K562 (cell line): ENCODE results near the gene PCF11. TPM values are rescaled to one million over a fixed set of nuclear protein-coding genes. Genes with fewer than 3 reads are reported as not detected.

Source experiments
- ATAC-seq: fragments of 200-7000 bp; cut with Tn5 transposase; 3 replicates; pipeline ENCODE4 v1.9.1; 2020; ENCODE audit warnings: moderate library complexity
- BruUV-seq: library from RNA; stranded (reverse); fragments of 400-500 nt; replicated peaks from 2 replicates; lab custom pipeline; 2021; lab: Mats Ljungman, UMichigan
- CTCF ChIA-PET: fragments of 300-600 bp; formaldehyde crosslinking; extraction: SDS; loops from one replicate; lab custom pipeline; 2021; ENCODE audit warnings: low intra/inter-chr PET ratio; lab: Yijun Ruan, JAX
- POLR2A ChIA-PET: fragments of 300-600, 350-650 bp; sonication (Branson Sonifier 250); formaldehyde crosslinking; extraction: SDS; loops from one replicate; lab custom pipeline; 2021; ENCODE audit warnings: antibody characterized with exemption, inconsistent platforms; lab: Yijun Ruan, JAX
- DNase-seq, 4 experiments: peaks; one replicate each; pipeline versions ENCODE4 v3.0.0 to v3.0.0-alpha.2; 2011 to 2018; ENCODE audit warnings: low spot score in 3 of 4, mixed read lengths in 3 of 4; ENCODE audit errors: extremely low read depth in 1 of 4
- FAIRE-seq: peaks from 2 replicates; lab custom pipeline; 2011; peaks lifted over from hg19 to GRCh38; lab: Jason Lieb, UNC
- H2AFZ ChIP-seq: 2 replicates; pipeline ENCODE4 v1.6.0; 2011; ENCODE audit warnings: low read depth, low read length, control low read depth, inconsistent platforms
- H3K27ac ChIP-seq: fragments of 200-600 bp; 3 replicates; pipeline ENCODE4 v1.8.0; 2011; ENCODE audit warnings: low read depth, mild to moderate bottlenecking, control low read depth, inconsistent platforms, low read length, moderate library complexity, mixed read lengths; ENCODE audit errors: extremely low read depth
- H3K27me3 ChIP-seq, 2 experiments: fragments of 300-600 bp in 1 of 2; 2 replicates in 1 of 2; 3 replicates in 1 of 2; pipeline versions ENCODE4 v1.6.0 to v1.8.0; 2011; ENCODE audit warnings: inconsistent platforms in 2 of 2, low read length in 2 of 2, mild to moderate bottlenecking in 1 of 2, mixed read lengths in 1 of 2, moderate library complexity in 1 of 2; ENCODE audit not compliant: control insufficient read depth in 2 of 2, insufficient read depth in 2 of 2
- H3K36me3 ChIP-seq: fragments of 300-600 bp; 3 replicates; pipeline ENCODE4 v1.8.0; 2011; ENCODE audit warnings: mild to moderate bottlenecking, low read length, inconsistent platforms; ENCODE audit not compliant: control insufficient read depth, insufficient read depth
- H3K4me1 ChIP-seq, 2 experiments: fragments of 200-600 bp in 1 of 2; replicated peaks in 1 of 2; 2 replicates in 1 of 2; 3 replicates in 1 of 2; pipeline versions ENCODE4 v1.5.1 to v1.8.0; 2011; ENCODE audit warnings: inconsistent platforms in 2 of 2, low read length in 2 of 2, mild to moderate bottlenecking in 1 of 2, mixed read lengths in 1 of 2, moderate library complexity in 1 of 2; ENCODE audit not compliant: control insufficient read depth in 2 of 2, insufficient read depth in 2 of 2
- H3K4me2 ChIP-seq: 2 replicates; pipeline ENCODE4 v1.6.1; 2011; ENCODE audit warnings: low read length, control low read depth, inconsistent platforms, mixed read lengths; ENCODE audit not compliant: insufficient read depth
- H3K4me3 ChIP-seq: fragments of 200-600 bp; sonication (generic), shearing (Covaris generic); 2 replicates; pipeline ENCODE4 v1.5.1; 2016; ENCODE audit warnings: control low read depth, inconsistent platforms
- H3K79me2 ChIP-seq: fragments of 200-600 bp; 3 replicates; pipeline ENCODE4 v1.8.0; 2011; ENCODE audit warnings: low read length, inconsistent platforms; ENCODE audit not compliant: control insufficient read depth, insufficient read depth
- H3K9ac ChIP-seq, 2 experiments: 2 replicates each; pipeline versions ENCODE4 v1.6.0 to v1.6.1; 2011; ENCODE audit warnings: low read depth in 2 of 2, low read length in 2 of 2, control low read depth in 1 of 2, inconsistent platforms in 1 of 2, mild to moderate bottlenecking in 1 of 2, mixed read lengths in 1 of 2; ENCODE audit not compliant: insufficient read depth in 1 of 2
- H3K9me1 ChIP-seq: one replicate; pipeline ENCODE4 v1.6.0; 2011; ENCODE audit warnings: inconsistent platforms, mild to moderate bottlenecking, low read length, moderate library complexity; ENCODE audit not compliant: control insufficient read depth, insufficient read depth
- H3K9me3 ChIP-seq: replicated peaks from 2 replicates; pipeline ENCODE4 v1.5.1; 2011; ENCODE audit warnings: low read depth, low read length, inconsistent platforms; ENCODE audit not compliant: control insufficient read depth, insufficient read depth
- H4K20me1 ChIP-seq: replicated peaks from 2 replicates; pipeline ENCODE4 v1.6.1; 2011; ENCODE audit warnings: low read length, inconsistent platforms, mixed read lengths; ENCODE audit not compliant: control insufficient read depth, insufficient read depth
- ARID1B ChIP-seq: fragments of 450-650 bp; IDR thresholded peaks from 2 replicates; pipeline ENCODE4 v1.6.1; 2016; ENCODE audit warnings: antibody characterized with exemption, mild to moderate bottlenecking, inconsistent platforms
- DACH1 ChIP-seq: fragments of 450-650 bp; IDR thresholded peaks from 2 replicates; pipeline ENCODE4 v1.6.1; 2018; ENCODE audit not compliant: partially characterized antibody
- ID3 ChIP-seq, 2 experiments: fragments of 250-450 bp in 1 of 2; fragments of 450-650 bp in 1 of 2; sonication (Bioruptor Pico) in 1 of 2; IDR thresholded peaks; 2 replicates each; pipeline versions ENCODE4 v1.6.1 to v1.8.0; 2016 to 2021; ENCODE audit warnings: mild to moderate bottlenecking in 2 of 2, moderate library complexity in 2 of 2, missing compliant biosample characterization in 1 of 2, missing genetic modification characterization in 1 of 2
- KLF13 ChIP-seq: fragments of 450-650 bp; IDR thresholded peaks from 2 replicates; pipeline ENCODE4 v1.6.1; 2016; ENCODE audit warnings: missing genetic modification characterization, low read depth, mild to moderate bottlenecking, missing compliant biosample characterization, moderate library complexity, borderline replicate concordance
- MTA1 ChIP-seq: fragments of 450-650 bp; IDR thresholded peaks from 2 replicates; pipeline ENCODE4 v1.6.1; 2017; ENCODE audit warnings: borderline replicate concordance
- NEUROD1 ChIP-seq: fragments of 150-350 bp; IDR thresholded peaks from 2 replicates; pipeline ENCODE4 v1.6.1; 2014; ENCODE audit warnings: borderline replicate concordance, low read length, low read depth; ENCODE audit not compliant: partially characterized antibody
- OTX1 ChIP-seq: fragments of 450-650 bp; formaldehyde crosslinking; IDR thresholded peaks from 2 replicates; pipeline ENCODE4 v1.4.0; 2022; ENCODE audit warnings: mild to moderate bottlenecking
- SETDB1 ChIP-seq: IDR thresholded peaks from one replicate; pipeline ENCODE4 v1.6.1; 2012; ENCODE audit warnings: low read length, control low read depth, inconsistent platforms
- SMARCA4 ChIP-seq: fragments of 450-650 bp; IDR thresholded peaks from 2 replicates; pipeline ENCODE4 v1.6.1; 2016
- SMARCB1 ChIP-seq: IDR thresholded peaks from 2 replicates; pipeline ENCODE4 v1.6.1; 2011; ENCODE audit warnings: improper control_type of control experiment, low read depth; ENCODE audit not compliant: insufficient read length
- TRIM25 ChIP-seq: fragments of 450-650 bp; IDR thresholded peaks from 2 replicates; pipeline ENCODE4 v1.7.0; 2016; ENCODE audit warnings: borderline replicate concordance
- XRCC5 ChIP-seq: fragments of 200-400 bp; formaldehyde crosslinking; IDR thresholded peaks from 2 replicates; pipeline ENCODE4 v1.6.1; 2017; ENCODE audit warnings: low read depth, mild to moderate bottlenecking, low read length
- ZNF143 ChIP-seq: sonication (generic); formaldehyde crosslinking; IDR thresholded peaks from 2 replicates; pipeline ENCODE4 v1.9.0; 2022; ENCODE audit warnings: mild to moderate bottlenecking, missing genetic modification reagents
- WGBS: fragments of 100-300 bp; shearing (Covaris generic); methylation state at CpG from one replicate; pipeline ENCODE4 v1.1.6; 2016; ENCODE audit warnings: low coverage, mixed read lengths; ENCODE audit not compliant: insufficient coverage; ENCODE audit errors: missing lambda C conversion rate; 5-methylcytosine and 5-hydroxymethylcytosine counted together
- in situ Hi-C: fragments of 300-500 bp; cut with MboI; formaldehyde crosslinking; loops from 4 replicates; pipeline ENCODE4 v1.15.0; 2018; ENCODE audit warnings: inconsistent platforms, mixed read lengths
- intact Hi-C: fragments of 100-400 bp; cut with micrococcal nuclease; formaldehyde crosslinking; loops from 2 replicates; pipeline ENCODE4 v1.14.2; 2022
- polyA plus RNA-seq, 8 experiments: library from polyadenylated mRNA; depleted of rRNA in 4 of 8; stranded (reverse) in 5 of 8; unstranded in 3 of 8; fragments of >200 nt; fragmentation: Nextera tagmentation in 2 of 8; fragmentation: Illumina TruSeq in 1 of 8; extraction: Ambion mirVana in 2 of 8; extraction: Trizol in 1 of 8; gene quantifications; 2 replicates each; pipeline versions ENCODE4 v1.2.1 to v1.2.3, GENCODE V29; 2011 to 2014; ENCODE audit warnings: inconsistent platforms in 1 of 8, missing spikeins in 1 of 8
- total RNA-seq, 7 experiments: library from RNA; depleted of rRNA in 6 of 7; stranded (reverse); fragments of >200 nt in 6 of 7; fragmentation: Illumina TruSeq in 2 of 7; extraction: Trizol in 2 of 7; gene quantifications; 2 replicates each; pipeline versions ENCODE4 v1.2.1 to v1.2.3, GENCODE V29; 2011 to 2021; ENCODE audit warnings: low replicate concordance in 1 of 7
- TF ChIP-seq, protein P1 (sequence below): sonication (generic); formaldehyde crosslinking; IDR thresholded peaks from 2 replicates; pipeline ENCODE4 v1.8.0; 2022; ENCODE audit warnings: mild to moderate bottlenecking, missing genetic modification reagents

The PCF11 gene
- total and polyA plus RNA-seq, 9 of the 15 experiments (the other 6 are each of a cell fraction or from before 2014, with no cell fraction given): 9.3 to 91.6 (median 54.4) TPM

DNA sequence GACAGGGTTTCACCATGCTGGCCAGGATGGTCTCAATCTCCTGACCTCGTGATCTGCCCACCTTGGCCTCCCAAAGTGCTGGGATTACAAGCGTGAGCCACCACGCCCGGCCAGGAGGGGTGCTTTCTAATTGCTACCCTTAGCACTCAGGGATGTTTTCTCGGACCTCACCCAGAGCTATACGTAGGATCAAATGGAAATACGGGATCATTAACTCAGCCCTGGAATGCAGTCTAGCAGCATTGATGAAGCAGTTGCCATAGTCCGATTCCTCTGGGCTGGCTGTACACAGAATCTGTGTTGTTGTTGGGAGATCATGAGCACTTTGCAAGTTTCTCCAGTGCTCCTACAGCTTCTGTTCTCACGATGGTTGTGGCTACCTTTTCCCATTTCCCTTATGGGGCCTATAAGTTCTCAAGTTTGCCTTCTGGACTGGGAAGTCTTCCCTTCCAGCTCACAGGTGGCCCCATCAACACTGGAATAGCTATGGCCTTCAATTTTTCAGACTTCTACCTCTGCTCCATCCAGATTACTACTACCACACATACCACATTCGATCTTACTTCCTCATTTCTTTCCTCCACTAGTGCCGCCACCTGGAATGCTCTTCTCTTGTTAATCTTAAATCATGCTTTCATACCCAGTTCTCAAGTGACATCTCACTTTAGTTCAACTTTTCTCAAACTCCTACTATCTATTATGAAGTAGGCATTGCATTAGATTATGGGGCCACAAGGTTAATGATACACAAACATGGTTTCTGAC lies 16.1 kb upstream of the PCF11 start:
- Histone ChIP-seq H3K27ac (peak overlapping the region; percentile 37; the same call in 1 of the 3 replicates), H3K36me3 (no peaks in the 10 kb centered on the region), H3K9ac (no peak overlapping the region), H3K4me1 (peaks cover 3% of the 10 kb centered on the region in 2 experiments; a peak in 3 of 5 replicates), H3K9me3 (no peaks in the 10 kb centered on the region), H3K9me1 (no peaks in the 10 kb centered on the region), H3K79me2 (no peaks in the 10 kb centered on the region), H3K4me3 (no peak overlapping the region), H2AFZ (peak overlapping the region; percentile 90), H3K4me2 (0 out of 2 replicates have a peak overlapping the region, but pooled peaks have one; percentile 36), H4K20me1 (no peaks in the 10 kb centered on the region), H3K27me3 (no peaks in the 10 kb centered on the region)
- ATAC-seq: peak; percentile 73
- intact Hi-C loops: loop anchor here (2.0 kb wide), 1 partner anchor 16 kb away; the partner anchor contains the start of gene PCF11
- no peak for DNase-seq
- ChIA-PET POLR2A (interaction anchor here (0.6 to 1.8 kb wide), 5 partner anchors 11 to 235 kb away, joined by 3 to 7 read pairs (median 4); no protein-coding TSS in a partner anchor), CTCF (no interaction called here)
- in situ Hi-C loops: no loop called here
- 61% methylated on average over 10 of the region's 11 CpGs for WGBS
- no peak for FAIRE-seq
- BruUV-seq: no TSS peak
- no peak for TF ChIP-seq TRIM25
- no peak for TF ChIP-seq ZNF143
- no peak for TF ChIP-seq SETDB1
- no peak for TF ChIP-seq OTX1 (CRISPR knock-in tag)
- no peak for TF ChIP-seq ID3 (CRISPR knock-in tag; IDR thresholded peaks at IDR 0.05)
- no peak for TF ChIP-seq ID3 (tag; IDR thresholded peaks at IDR 0.05)
- no peak for TF ChIP-seq MTA1
- TF ChIP-seq SMARCB1: no peak
- TF ChIP-seq KLF13 (tag): no peak
- no peak for TF ChIP-seq XRCC5
- TF ChIP-seq, protein P1, sequence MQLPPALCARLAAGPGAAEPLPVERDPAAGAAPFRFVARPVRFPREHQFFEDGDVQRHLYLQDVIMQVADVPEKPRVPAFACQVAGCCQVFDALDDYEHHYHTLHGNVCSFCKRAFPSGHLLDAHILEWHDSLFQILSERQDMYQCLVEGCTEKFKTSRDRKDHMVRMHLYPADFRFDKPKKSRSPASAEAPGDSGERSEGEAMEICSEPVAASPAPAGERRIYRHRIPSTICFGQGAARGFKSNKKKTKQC: no peak
- TF ChIP-seq DACH1: no peak
- TF ChIP-seq ARID1B: peak; percentile 69
- TF ChIP-seq SMARCA4: peak; percentile 68; the same call in 1 of the 2 replicates
- no peak for TF ChIP-seq NEUROD1
